Body of pancreas (tissue), 4 donors: ENCODE results near the gene TEPSIN.

ENCODE experiments used
- POLR2A ChIP-seq, 3 donors: fragments of 450-650 bp; IDR thresholded peaks; one replicate each; pipeline ENCODE4 v1.6.1; 2016; ENCODE audit warnings: antibody characterized with exemption in 3 of 3, mild to moderate bottlenecking in 2 of 3
- TF ChIP-seq, protein P1 (sequence below), 7 experiments: fragments of 450-650 bp in 4 of 7; fragments of 200-600 bp in 3 of 7; sonication (generic) in 3 of 7; IDR thresholded peaks; one replicate each; pipeline ENCODE4 v1.5.1; 2016 to 2019; ENCODE audit warnings: antibody characterized with exemption in 7 of 7

DNA sequence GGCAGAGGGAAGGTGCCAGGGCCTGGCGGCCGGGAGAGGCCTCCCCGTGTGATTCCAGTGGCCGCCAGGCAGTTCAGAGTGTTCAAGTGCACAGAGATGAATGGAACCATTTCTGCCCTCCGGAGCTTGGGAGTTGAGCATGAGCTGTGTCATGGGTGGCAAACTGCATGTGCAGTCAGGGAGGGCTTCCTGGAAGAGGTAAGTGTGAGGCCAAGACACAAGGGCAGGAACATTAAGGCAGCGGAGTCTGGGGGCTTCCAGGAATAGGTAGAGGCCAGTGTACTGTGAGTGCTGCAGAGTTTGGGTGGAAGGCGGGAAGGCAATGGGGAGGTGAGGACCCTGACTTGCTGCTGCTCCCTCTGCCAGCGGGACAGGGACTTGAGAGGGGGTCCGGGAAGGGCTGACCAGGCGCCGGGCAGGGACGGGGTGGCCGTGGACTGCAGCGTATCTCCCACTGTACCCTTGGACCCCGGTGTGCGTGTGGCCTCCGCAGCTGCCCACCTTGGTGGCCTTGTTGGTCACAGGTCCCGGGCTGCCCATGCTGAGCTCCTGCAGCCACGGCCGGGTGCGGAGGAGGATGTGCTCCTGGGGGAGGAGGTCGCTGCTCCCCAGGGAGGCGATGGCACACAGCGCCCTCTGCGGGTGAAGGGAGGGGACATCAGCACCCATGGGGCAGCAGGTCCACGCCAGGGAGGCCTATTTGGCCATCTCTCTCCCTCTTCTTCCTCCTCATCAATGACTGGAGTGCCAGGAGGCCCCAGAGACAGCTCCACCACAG lies 8.6 kb downstream of the TEPSIN start:
- TF ChIP-seq POLR2A (IDR thresholded peaks at IDR 0.05) = no peak
- TF ChIP-seq, protein P1, sequence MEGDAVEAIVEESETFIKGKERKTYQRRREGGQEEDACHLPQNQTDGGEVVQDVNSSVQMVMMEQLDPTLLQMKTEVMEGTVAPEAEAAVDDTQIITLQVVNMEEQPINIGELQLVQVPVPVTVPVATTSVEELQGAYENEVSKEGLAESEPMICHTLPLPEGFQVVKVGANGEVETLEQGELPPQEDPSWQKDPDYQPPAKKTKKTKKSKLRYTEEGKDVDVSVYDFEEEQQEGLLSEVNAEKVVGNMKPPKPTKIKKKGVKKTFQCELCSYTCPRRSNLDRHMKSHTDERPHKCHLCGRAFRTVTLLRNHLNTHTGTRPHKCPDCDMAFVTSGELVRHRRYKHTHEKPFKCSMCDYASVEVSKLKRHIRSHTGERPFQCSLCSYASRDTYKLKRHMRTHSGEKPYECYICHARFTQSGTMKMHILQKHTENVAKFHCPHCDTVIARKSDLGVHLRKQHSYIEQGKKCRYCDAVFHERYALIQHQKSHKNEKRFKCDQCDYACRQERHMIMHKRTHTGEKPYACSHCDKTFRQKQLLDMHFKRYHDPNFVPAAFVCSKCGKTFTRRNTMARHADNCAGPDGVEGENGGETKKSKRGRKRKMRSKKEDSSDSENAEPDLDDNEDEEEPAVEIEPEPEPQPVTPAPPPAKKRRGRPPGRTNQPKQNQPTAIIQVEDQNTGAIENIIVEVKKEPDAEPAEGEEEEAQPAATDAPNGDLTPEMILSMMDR (IDR thresholded peaks at IDR 0.05) = peak in 4 of 7 experiments; percentile 10 to 20 (median 20)
